ENCODE data around the gene TRPV4. TPM values are rescaled to one million over a fixed set of nuclear protein-coding genes. Genes with fewer than 3 reads are reported as not detected.

TRPV4 gene
- total and polyA plus RNA-seq, 2 donors (not counting 3 experiments of a cell fraction or from before 2014, with no cell fraction given) = 8.8 to 22.3 TPM

DNA sequence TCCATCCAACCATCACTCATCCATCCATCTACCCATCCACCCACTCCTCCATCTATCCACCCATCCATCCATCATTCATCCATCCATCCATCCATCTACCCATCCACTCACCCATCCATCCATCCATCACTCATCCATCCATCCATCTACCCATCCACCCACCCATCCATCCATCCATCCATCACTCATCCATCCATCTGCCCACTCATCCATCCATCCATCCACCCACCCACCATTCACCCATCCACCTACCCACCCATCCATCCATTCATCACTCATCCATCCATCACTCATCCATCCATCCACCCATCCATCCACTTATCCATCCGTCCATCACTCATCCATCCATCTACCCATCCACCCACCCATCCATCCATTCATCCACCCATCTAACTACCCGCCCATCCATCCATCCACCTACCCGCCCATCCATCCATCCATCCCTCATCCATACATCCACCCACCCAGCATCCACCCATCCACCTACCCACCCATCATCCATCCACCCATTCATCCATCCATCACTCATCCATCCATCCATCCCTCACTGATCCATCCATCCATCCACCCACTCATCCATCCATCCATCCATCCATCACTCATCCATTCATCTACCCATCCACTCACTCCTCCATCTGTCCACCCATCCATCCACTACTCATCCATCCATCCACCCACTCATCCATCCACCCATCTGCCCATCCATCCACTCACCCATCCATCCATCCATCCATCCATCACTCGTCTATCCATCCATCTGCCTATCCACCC, 24.1 kb downstream of the TRPV4 start:
- H4K20me1 ChIP-seq (replicated peaks; ENCODE audit: control insufficient read depth, extremely low read depth, insufficient read depth, low read length) = no peaks in the 10 kb centered on the region
- peaks cover 0 to 3% of the 10 kb centered on the region in 2 experiments for H3K36me3 ChIP-seq (ENCODE audit: control insufficient read depth in 2 of 2, extremely low read depth in 1 of 2, insufficient read depth in 2 of 2, low read length in 2 of 2)
- no peak for DNase-seq (ENCODE audit: low read depth, low spot score)
- intact Hi-C loops (cut with micrococcal nuclease) (no loop called here), dilution Hi-C loops (cut with MboI; ENCODE audit: extremely low pct_ligation_motif_present, low sequenced_read_pairs) (no loop called here)
- H3K27ac ChIP-seq (ENCODE audit: insufficient read depth, low read depth, low read length) = no peak overlapping the region
- no TSS peak for BruUV-seq (replicated peaks)
- ChIA-PET POLR2A (no interaction called here), CTCF (interaction anchor here (6.1 kb wide), 1 partner anchor 35 kb away, joined by 159 read pairs; no protein-coding TSS in a partner anchor)
- FAIRE-seq = no peak
- no peak overlapping the region for H3K4me2 ChIP-seq (ENCODE audit: insufficient read depth, low read length)
- no peak overlapping the region for H3K4me3 ChIP-seq (replicated peaks in 1 of 3; ENCODE audit: insufficient read depth in 1 of 3, low read depth in 1 of 3, low read length in 3 of 3)
- H3K27me3 ChIP-seq (ENCODE audit: control insufficient read depth in 2 of 2, insufficient read depth in 2 of 2, low read length in 2 of 2) = no peaks in the 10 kb centered on the region
- H3K9me3 ChIP-seq (replicated peaks; ENCODE audit: control insufficient read depth, insufficient read depth, low read length) = no peaks in the 10 kb centered on the region
- TF ChIP-seq POLR2AphosphoS5 (IDR thresholded peaks at IDR 0.05; ENCODE audit: insufficient read depth, low read depth, low read length) (no peak), EZH2 (IDR thresholded peaks at IDR 0.05; ENCODE audit: borderline replicate concordance, low read depth, low read length, severe bottlenecking) (no peak), MYC (IDR thresholded peaks at IDR 0.05; ENCODE audit: low read depth, low read length) (no peak), CTCF (IDR thresholded peaks at IDR 0.05; ENCODE audit: extremely low read depth in 1 of 2, insufficient read depth in 1 of 2, low read depth in 1 of 2, low read length in 2 of 2) (no peak), GATA2 (IDR thresholded peaks at IDR 0.05; ENCODE audit: insufficient read depth, insufficient read length, low read depth, low read length) (no peak), POLR2A (IDR thresholded peaks at IDR 0.05; ENCODE audit: low read depth, low read length) (no peak), JUN (IDR thresholded peaks at IDR 0.05; ENCODE audit: borderline replicate concordance, insufficient read depth, insufficient read length, low read depth) (no peak), FOS (IDR thresholded peaks at IDR 0.05; ENCODE audit: borderline replicate concordance, insufficient read depth, low read length) (no peak)
- TF ChIP-seq, protein P1, sequence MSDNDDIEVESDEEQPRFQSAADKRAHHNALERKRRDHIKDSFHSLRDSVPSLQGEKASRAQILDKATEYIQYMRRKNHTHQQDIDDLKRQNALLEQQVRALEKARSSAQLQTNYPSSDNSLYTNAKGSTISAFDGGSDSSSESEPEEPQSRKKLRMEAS (IDR thresholded peaks at IDR 0.05; ENCODE audit: insufficient read depth, insufficient read length) = no peak
- no peak overlapping the region for H2AFZ ChIP-seq (ENCODE audit: low read depth, low read length)
- H3K9ac ChIP-seq (replicated peaks; ENCODE audit: extremely low read depth, insufficient read depth, low read length) = no peak overlapping the region
- H3K79me2 ChIP-seq (ENCODE audit: control insufficient read depth, insufficient read depth, low read length) = no peaks in the 10 kb centered on the region
- H3K4me1 ChIP-seq (ENCODE audit: control insufficient read depth, extremely low read depth, insufficient read depth, low read length) = no peaks in the 10 kb centered on the region
- no peaks in the 10 kb centered on the region for H3K9me1 ChIP-seq (replicated peaks; ENCODE audit: control insufficient read depth, extremely low read depth, insufficient read depth, low read length)

Data from endothelial cell of umbilical vein (primary cell).